ENCODE results near the gene RUSC1.

The RUSC1 gene

GRCh38 chr1:155320252-155320651, 442 bp upstream of the RUSC1 start:
- POLR2A ChIA-PET, result interaction anchor here (0.6 kb wide), 1 partner anchor 52 kb away, joined by 3 read pairs; no protein-coding TSS in a partner anchor

GRCh38 chr1:155321639-155322503, 1.2 kb downstream of the RUSC1 start:
- TF ChIP-seq CTCF (IDR thresholded peaks at IDR 0.05; ENCODE audit: control extremely low read depth, extremely low read depth, low read depth, missing control alignments), result no peak
- ChIA-PET POLR2A (interaction anchor here (1.0 kb wide), 1 partner anchor 13 kb away, joined by 3 read pairs; the partner anchor contains the start of gene FDPS), CTCF (interaction anchor here (0.6 to 10.7 kb wide), 15 partner anchors 9 to 623 kb away, joined by 3 to 150 read pairs (median 5); partner anchors contain the start of genes FDPS, KRTCAP2 and THBS3)
- no peak for DNase-seq (ENCODE audit: extremely low spot score)

More at GRCh38 chr1:155320252-155320651, 442 bp upstream of the RUSC1 start:
- DNase-seq (ENCODE audit: extremely low spot score), result no peak
- CTCF ChIA-PET, result interaction anchor here (0.7 to 10.7 kb wide), 6 partner anchors 17 to 235 kb away, joined by 3 to 150 read pairs (median 4); partner anchors contain the start of gene KRTCAP2
- no peak for TF ChIP-seq CTCF (IDR thresholded peaks at IDR 0.05; ENCODE audit: control extremely low read depth, extremely low read depth, low read depth, missing control alignments)

- CTCF ChIA-PET, result interaction anchor here (0.6 to 10.7 kb wide), 17 partner anchors 9 to 622 kb away, joined by 3 to 150 read pairs (median 5); partner anchors contain the start of genes FDPS, KRTCAP2 and THBS3
- no peak for DNase-seq (ENCODE audit: extremely low spot score)
- no peak for TF ChIP-seq CTCF (IDR thresholded peaks at IDR 0.05; ENCODE audit: control extremely low read depth, extremely low read depth, low read depth, missing control alignments)
- POLR2A ChIA-PET, result no interaction called here
These were observed 1.9 kb downstream of the RUSC1 start for GRCh38 chr1:155322571-155322952.

- peak; percentile 95 for TF ChIP-seq CTCF (IDR thresholded peaks at IDR 0.05; ENCODE audit: control extremely low read depth, extremely low read depth, low read depth, missing control alignments)
- ChIA-PET POLR2A (interaction anchor here (0.5 to 1.0 kb wide), 3 partner anchors 15 to 1003 kb away, joined by 4 to 9 read pairs (median 9); partner anchors contain the start of gene FDPS), CTCF (interaction anchor here (0.7 to 10.7 kb wide), 27 partner anchors 10 to 506 kb away, joined by 3 to 150 read pairs (median 4); partner anchors contain the start of genes CLK2, FDPS, HCN3 and MSTO1)
- peak; percentile 87 for DNase-seq (ENCODE audit: extremely low spot score)
These were observed 2.4 kb downstream of the RUSC1 start for GRCh38 chr1:155322953-155323728.

DNA sequence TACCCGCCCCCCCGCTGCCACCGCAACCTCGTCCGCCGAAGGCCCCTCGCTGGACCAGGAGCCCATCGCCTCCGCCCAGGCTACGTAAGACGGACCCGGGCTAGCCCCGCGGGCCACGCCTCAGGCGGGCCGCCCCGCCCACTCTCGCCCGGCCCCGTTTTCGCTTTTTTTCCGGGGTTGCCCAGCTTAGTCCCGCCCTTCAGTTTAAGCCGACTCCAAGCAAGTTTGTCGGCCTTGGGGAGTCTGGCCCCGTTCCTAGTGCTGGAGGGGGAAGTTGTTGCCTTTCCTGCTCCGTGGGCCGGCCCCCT, 3.0 kb downstream of the RUSC1 start:
- ChIA-PET POLR2A (interaction anchor here (0.5 to 1.0 kb wide), 4 partner anchors 16 to 1192 kb away, joined by 3 to 9 read pairs (median 6); partner anchors contain the start of gene FDPS), CTCF (interaction anchor here (0.7 to 10.7 kb wide), 20 partner anchors 9 to 506 kb away, joined by 3 to 150 read pairs (median 4); partner anchors contain the start of genes CLK2, FDPS, HCN3 and MSTO1)
- no peak for TF ChIP-seq CTCF (IDR thresholded peaks at IDR 0.05; ENCODE audit: control extremely low read depth, extremely low read depth, low read depth, missing control alignments)
- peak; percentile 89 for DNase-seq (ENCODE audit: extremely low spot score)

Measured in GM10248 (cell line).